Measurements from ENCODE around the gene ZNF576.
A peak's percentile ranks its signal among the peaks of the same experiment; 100 is the strongest.

The ZNF576 gene

GRCh38 chr19:43575156-43575950 lies 21.0 kb upstream of the ZNF576 start, which contains the start of the genes PINLYP and XRCC1:
PINLYP (plus strand) TSS chr19:43575801; CDS start chr19:43577192, 1,391 bp downstream.
XRCC1 (minus strand) TSS chr19:43575527; CDS start chr19:43575458, 69 bp downstream.
- TF ChIP-seq SIN3A (IDR thresholded peaks at IDR 0.05; ENCODE audit: borderline replicate concordance, insufficient read depth, low read length) (no peak), REST (IDR thresholded peaks at IDR 0.05; ENCODE audit: insufficient read depth in 1 of 2, low read depth in 2 of 2, low read length in 2 of 2) (no peak), TAF1 (IDR thresholded peaks at IDR 0.05; ENCODE audit: borderline replicate concordance, insufficient read depth, low read length) (no peak), FOXP2 (optimal IDR thresholded peaks at IDR 0.05; ENCODE audit: borderline replicate concordance, extremely low read depth, extremely low read length, insufficient read depth) (peak; percentile 70), POLR2AphosphoS5 (IDR thresholded peaks at IDR 0.05; ENCODE audit: low read depth, low read length) (peak; percentile 56; the same call in 1 of the 2 replicates)

DNA sequence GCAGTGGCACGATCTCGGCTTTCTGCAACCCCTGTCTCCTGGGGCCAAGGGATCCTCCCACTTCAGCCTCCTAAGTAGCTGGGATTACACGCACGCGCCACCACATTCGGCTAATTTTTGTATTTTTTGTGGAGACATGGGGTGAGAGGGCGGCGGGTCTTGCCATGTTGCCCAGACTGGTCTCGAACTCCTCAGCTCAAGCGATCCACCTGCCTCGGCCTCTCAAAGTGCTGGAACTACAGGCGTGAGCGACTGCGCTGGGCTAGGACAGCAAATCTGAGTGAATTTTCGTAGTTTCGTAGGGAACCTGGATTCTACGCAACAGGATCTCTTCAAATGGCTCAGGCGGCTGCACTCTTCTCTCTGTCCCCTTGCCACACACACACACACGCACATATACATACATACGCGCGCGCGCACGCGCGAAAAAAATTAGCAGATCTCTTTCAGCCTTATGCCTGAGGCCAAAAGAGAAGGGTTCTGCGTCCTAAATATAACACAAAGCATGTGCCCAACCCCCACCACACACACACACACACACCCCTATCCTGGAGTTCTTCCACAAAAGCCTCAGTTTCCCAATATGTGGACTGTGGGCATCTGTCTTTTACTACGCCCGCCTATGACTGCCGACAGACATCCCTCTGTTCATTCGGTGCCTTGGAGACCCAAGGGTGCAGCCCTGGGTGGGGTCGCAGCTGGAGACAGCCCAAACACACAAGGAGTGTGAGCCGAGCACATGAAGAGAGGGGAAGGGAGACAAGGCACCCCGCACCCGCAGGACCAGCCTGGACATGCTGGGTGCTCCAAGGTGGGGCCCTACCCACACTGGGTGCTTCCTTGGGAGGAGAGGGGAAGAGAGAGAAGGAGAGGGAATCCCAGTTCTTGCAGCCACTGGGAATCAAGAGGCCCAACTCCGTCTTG lies 20.2 kb upstream of the ZNF576 start:
- TF ChIP-seq POLR2AphosphoS5 (IDR thresholded peaks at IDR 0.05; ENCODE audit: low read depth, low read length) (no peak), REST (IDR thresholded peaks at IDR 0.05; ENCODE audit: insufficient read depth in 1 of 2, low read depth in 2 of 2, low read length in 2 of 2) (no peak), TAF1 (IDR thresholded peaks at IDR 0.05; ENCODE audit: borderline replicate concordance, insufficient read depth, low read length) (no peak), FOXP2 (optimal IDR thresholded peaks at IDR 0.05; ENCODE audit: borderline replicate concordance, extremely low read depth, extremely low read length, insufficient read depth) (no peak), SIN3A (IDR thresholded peaks at IDR 0.05; ENCODE audit: borderline replicate concordance, insufficient read depth, low read length) (no peak)

GRCh38 chr19:43578787-43579186 lies 17.6 kb upstream of the ZNF576 start:
- TF ChIP-seq FOXP2 (optimal IDR thresholded peaks at IDR 0.05; ENCODE audit: borderline replicate concordance, extremely low read depth, extremely low read length, insufficient read depth) (no peak), POLR2AphosphoS5 (IDR thresholded peaks at IDR 0.05; ENCODE audit: low read depth, low read length) (no peak), SIN3A (IDR thresholded peaks at IDR 0.05; ENCODE audit: borderline replicate concordance, insufficient read depth, low read length) (no peak), REST (IDR thresholded peaks at IDR 0.05; ENCODE audit: insufficient read depth in 1 of 2, low read depth in 2 of 2, low read length in 2 of 2) (no peak), TAF1 (IDR thresholded peaks at IDR 0.05; ENCODE audit: borderline replicate concordance, insufficient read depth, low read length) (no peak)

DNA sequence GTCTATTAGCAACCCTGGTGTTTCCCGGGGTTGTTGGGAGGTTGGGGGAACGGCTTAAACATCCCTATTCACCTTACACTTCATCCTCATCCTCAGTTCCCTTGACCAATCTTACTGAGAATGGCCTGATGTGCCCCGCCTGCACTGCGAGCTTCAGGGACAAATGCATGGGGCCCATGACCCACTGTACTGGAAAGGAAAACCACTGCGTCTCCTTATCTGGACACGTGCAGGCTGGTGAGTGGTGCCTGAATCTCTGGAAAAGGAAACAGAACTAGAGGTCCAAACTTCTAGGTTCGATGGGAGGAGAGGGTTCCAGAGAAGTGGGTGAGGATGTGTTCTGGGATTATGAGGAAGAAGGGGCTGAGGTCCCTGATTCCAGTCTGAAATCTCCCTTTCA lies 14.9 kb upstream of the ZNF576 start:
- no peak for TF ChIP-seq SIN3A (IDR thresholded peaks at IDR 0.05; ENCODE audit: borderline replicate concordance, insufficient read depth, low read length)
- TF ChIP-seq TAF1 (IDR thresholded peaks at IDR 0.05; ENCODE audit: borderline replicate concordance, insufficient read depth, low read length), result no peak
- TF ChIP-seq FOXP2 (optimal IDR thresholded peaks at IDR 0.05; ENCODE audit: borderline replicate concordance, extremely low read depth, extremely low read length, insufficient read depth), result no peak
- TF ChIP-seq POLR2AphosphoS5 (IDR thresholded peaks at IDR 0.05; ENCODE audit: low read depth, low read length), result no peak
- TF ChIP-seq REST (IDR thresholded peaks at IDR 0.05; ENCODE audit: insufficient read depth in 1 of 2, low read depth in 2 of 2, low read length in 2 of 2), result no peak
